Stimulated activated CD4-positive, alpha-beta T cell treated with anti-CD3 and anti-CD28 coated beads, TNF-alpha, amount 100 ng/mL, for 48 hours (primary cell): ENCODE results near the gene PRDM16.
"Not testable (repeated sequence)": the region's sequence is repeated elsewhere in the genome, so short reads cannot be mapped to it uniquely, and the experiment has no call there.

Experiments used
- DNase-seq, 3 donors: peaks; one replicate each; pipeline ENCODE4 v3.0.0-alpha.2; 2020; ENCODE audit warnings: low read depth in 3 of 3

Gene PRDM16

DNA sequence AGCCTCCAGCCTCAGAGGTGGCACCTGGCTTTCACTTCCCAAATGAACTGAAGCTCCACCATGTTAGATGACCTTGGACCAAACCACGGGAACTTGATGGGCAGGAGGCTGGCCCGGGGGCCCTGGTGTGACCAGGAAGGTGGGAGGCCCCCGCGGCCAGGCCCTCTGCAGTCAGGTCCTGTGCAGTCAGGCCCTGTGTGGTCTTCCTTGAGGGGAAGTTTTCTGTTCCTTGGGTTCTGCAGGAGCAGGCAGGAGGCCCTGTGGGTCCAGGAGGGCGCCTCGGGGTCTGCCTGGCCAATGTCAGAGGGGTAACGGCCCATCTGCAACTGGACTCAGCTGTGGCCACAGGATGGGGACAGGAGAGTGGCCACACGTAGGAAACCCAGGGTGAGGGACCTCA lies 13.0 kb downstream of the PRDM16 start:
- DNase-seq: no peak

DNA sequence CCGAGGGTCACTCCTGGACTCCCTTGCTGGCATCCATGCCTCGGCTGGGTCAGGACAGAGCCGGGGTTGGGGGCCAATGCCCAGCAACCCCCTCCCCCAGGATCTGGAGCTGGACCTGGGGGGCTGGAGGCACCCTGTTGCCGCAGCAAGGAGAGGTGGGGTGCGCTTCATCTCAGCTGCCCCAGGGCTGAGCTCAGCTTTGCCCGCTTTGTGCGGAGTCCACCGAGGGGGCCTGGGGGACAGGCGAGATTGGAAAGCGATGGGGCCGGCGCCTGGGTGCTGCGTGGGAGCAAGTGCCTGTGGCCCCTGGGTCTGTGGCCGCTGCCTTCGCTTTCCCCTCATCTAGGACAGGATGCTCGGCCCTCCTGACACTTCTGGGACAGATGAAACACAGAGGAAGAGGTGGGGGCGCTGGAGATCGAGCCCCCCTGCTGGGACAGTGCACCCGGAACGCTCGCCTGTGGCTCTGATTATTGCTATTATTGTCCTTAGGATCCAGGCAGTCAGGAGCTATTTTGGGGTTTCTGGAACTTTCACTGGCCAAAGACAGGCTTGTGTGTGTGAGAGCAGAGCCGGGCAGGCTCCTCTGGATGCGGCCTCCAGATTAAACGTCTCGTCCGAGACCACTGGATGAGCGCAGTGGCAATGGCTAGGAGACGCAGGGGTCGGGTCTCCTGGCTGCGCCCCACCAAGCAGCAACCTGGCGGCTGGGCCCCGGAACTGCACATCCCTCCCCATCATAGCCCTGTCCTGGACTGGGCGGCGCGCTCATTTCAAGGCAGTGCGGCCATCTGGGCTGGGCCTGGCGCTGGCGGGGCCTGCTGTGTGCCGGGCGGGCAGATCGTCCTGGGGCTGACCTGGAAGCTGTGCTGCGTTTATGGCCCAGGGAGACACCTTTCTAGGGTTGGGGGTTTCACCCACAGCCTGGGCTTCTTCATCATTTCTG lies 13.8 kb downstream of the PRDM16 start:
- no peak for DNase-seq

DNA sequence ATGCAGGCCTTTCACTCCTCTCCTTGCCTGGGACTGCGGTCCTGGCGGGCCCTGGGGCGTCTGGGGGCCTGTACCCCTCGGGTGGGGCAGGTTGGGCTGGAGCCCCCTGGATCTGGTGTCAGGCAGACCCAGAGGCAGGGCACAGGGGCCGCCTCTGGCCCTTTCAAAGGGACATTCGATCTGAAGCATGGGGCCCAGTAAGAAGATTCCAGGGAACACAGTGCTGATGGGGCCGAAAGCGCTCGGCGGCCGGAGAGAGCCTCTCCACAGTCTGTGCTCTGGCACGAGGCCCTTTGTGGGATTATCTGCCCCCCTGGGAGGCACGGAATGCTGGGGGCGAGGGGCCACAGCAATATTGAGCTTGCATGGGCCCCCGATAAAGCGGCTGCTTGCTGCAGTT lies 15.2 kb downstream of the PRDM16 start:
- no peak for DNase-seq

DNA sequence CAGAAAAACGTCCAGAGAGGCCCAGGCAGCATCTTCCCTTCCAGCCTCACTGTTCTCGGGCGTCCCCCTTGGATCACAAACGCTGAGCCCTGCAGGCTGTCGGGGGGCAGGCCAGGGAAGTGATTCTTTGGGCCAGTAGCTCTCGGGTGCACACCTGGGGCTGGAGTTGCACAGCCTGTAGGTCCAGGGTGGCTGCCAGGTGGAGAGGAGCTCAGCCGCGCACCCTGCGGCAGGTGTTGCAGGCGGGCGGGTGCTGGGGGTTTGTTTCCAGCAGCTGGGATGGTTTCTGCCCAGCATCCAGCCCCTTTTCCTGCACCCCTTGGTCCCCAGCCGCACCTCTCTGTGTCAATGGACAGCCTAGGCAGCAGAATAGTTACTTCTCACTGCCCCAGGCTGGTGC lies 15.7 kb downstream of the PRDM16 start:
- DNase-seq: no peak

DNA sequence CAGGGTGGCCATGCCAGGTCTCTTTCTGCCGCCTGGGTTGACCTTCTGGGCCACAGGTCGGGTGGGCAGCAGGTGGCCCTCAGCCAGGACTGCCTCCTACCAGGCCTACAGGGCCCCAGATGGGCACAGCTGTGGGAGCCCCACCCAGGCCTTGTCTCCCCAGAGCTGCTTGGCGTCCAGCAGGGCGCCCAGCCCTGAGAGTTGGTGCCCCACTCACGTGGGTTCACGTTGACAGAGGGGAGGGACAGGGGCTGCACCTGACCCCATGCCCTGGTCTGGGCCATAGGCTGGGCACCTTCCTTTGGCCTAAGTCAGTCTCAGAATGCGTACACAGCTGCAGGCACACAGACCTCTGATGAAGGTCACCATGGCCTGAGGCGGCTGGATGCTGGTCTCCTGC lies 16.7 kb downstream of the PRDM16 start:
- no peak for DNase-seq

DNA sequence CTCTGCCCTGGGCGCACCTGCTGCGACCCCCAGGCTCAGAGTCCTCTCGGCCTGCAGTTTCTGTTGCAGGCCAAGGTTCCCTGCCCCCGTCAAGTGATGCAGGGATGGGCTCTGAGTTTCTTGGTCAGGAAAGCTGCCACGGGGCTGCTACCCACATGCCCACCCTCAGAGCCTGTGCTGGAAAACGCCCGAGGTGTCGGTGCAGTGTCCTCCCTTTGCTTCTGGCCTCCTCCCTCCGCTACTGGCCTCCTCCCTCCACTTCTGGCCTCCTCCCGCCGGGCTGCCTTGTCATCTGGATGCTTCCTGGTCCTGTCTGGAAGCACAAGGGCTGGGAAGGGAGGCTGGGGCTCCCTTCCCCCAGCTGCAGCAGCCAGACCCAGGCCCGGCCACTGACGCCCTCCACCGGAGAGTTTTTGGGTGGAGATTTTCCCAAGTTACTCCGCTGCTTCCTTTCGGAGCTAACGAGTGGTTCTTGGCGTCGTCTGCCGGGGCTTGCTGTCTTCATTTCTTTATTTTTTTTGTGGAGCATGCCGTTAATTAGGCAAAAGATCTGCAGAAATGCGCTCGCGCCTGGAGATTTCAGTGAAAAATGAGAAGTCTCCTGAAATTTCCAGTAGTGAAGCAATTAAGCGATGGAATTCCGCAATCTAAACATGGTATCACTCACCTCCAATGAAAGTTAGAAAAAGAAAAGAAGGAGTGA lies 17.4 kb downstream of the PRDM16 start:
- no peak for DNase-seq

DNA sequence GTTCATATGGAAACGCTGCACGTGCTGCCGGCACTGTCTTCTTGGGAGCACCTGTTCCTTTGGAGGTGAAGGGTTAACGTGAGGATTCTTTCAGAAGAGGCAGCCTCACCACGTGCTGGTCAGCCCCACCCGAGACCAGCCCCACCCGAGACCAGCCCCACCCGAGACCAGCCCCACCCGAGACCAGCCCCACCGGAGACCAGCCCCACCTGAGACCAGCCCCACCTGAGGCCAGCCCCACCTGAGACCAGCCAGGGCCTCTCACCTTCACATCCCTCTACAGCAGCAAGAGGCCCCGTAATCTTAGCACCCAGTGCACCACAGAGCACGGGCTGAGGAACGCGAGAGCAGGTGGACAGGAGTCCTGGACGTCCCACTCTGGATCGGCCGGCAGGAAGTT lies 18.0 kb downstream of the PRDM16 start:
- no peak for DNase-seq

DNA sequence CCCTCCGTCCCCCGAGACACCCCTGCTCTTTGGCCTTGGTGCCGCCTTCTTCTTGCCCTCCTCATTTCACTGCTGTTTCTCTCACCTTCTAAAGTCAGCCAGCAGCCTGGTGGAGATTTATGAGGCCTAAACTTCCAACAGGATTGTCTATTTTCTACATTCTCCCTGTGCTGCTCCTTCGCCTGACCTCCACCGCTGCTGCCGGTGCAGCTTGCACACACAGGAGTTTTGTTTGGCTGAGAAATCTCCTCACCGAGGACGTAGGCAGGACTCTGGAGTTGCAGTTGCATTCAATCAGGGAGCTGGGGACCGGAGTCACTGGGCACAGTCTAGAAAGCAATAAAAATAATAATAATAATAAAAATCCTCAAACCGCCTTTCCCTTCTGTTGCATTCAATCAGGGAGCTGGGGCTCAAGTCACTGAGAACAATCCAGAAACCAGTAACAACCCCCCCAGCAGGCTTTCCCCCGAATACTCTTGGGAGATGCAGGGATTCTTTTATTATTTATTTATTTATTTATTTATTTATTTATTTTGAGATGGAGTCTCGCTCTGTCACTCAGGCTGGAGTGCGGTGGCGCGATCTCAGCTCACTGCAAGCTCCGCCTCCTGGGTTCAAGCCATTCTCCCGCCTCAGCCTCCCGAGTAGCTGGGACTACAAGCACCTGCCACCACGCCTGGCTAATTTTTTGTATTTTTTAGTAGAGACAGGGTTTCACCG lies 19.1 kb downstream of the PRDM16 start:
- DNase-seq: not testable (repeated sequence)

DNA sequence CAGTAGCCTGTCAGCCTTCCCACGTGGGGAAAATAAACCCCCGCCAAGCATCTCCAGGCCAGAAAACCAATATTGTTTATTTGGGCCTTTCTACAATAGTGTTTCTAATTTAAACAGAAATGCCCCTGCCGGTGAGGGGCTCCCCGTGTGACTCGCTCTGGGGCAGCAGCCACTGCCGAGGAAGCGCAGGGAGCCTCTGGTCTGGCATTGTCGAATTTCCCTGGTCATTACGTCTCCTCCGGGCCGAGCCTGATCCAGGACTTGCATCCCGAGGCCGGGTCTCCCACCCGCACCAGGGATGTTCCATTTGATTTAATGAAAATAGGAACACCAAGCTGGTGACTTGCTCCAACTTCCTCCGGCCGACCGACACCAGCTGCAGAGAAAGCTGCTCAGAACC lies 20.5 kb downstream of the PRDM16 start:
- DNase-seq: no peak

DNA sequence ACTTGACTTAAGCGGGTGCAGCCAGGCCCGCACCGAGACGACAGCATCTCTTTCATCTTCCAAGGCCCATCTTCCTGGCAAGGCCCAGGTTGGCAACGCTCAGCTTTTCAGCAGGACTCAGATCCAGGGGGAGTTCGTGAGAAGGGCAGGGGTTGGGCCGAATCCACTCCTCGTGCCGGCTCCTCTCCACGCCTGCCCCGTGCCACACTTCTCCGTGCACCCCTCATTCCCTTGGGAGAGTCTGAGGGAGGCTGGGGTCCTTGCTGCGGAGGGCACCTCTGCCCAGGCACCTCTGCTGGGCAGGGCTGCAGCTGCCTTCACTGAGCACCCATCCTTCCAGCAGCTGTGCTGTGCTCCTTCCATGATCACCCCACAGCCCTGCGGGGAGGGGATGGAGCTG lies 22.3 kb downstream of the PRDM16 start:
- no peak for DNase-seq

DNA sequence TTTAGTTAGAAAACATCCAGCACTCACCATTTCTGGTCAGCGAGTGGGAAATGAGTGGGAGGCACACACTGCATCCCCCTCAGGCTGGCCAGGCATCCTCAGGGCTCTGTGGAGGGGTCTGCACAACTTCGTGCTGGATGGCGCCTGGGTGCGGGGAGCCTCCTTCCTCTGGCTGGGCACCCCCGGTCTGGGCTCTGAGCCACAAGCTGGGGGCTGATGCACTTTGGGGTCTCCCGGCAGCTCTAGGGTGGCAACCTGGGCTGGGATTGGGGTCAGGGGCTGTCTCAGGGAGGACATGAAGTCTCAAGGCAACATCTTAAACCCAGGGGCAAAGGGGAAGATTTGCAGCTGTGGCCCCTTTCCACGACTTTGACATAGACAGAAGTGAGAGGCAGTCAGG lies 23.5 kb downstream of the PRDM16 start:
- DNase-seq: no peak

DNA sequence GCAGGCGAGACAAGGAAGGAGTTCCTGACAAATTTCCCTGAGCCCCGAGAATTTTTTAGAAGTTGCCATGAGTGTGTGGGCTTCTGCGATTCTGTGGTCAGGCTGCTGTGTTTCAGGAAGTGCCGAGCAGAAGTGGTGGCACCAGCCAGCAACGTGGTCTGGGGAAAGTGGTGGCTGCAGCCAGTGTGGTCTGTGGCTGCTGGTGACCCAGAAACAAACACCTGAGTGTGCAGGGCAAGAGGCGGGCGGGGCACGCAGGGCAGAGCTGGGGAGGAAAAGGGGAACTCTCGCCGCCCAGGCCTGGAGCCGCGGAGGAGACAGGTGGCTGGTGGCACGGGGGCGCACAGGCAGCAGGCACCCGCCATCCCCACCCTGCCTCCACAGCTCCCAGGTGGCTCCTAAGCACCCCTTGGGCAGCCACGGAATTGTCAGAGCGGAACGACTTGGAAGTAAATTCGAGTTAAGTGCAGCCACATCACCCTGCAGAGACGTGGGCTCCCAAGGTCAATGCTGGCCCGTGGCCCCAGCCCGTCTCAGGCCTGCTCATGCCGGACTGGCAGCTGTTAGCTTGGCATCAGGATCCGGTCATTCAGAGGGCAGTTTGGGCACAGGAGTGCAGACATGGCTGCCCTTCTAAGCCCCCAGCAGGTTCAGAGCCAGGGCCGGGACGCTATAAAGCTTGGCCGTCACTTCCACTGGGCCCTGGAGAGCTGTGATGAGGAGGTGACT lies 25.1 kb downstream of the PRDM16 start:
- DNase-seq: no peak

DNA sequence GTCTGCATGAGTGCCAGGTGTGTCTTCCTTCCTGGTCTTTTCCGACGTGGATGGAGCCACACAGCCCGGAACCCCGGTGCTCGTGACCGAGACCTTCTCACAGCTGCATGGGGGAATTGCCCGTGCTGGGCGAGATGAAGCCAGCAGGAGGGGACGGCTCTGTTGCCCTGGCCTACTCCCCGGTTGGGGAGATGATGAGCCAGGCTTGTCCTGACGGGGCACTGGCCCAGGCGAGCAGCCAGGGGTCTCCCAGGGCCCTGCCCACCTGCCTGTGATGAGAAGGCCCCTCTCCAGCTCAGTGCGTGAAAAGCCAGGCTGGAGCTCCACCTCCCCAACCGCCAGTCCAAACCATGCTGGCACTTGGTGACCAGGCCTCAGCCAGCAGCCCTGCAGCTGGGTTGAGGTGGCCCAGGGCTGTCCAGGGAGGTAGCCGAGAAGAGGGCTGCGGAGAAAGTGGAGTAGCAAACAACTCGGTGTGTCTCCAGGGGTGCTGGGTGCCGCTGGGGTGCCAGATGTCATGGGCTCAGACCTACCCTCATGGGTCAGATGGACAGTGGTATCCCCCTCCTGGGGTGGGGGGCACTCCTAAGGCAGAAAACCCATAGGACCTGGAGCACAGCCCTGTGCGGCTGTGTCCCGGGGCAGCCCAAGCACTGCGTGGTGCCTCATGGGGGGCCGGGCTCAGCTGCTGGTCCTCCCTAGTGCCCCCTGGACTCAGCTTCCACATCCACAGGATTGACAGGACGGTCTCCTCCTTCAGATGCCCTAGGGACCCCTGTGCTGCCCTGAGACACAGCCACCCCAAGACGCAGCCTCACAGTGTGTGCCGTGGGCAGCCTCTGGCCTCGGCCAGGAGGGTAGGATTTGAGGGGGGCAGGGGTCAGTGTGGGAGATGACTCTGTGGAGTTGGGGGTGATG lies 26.1 kb downstream of the PRDM16 start:
- no peak for DNase-seq

DNA sequence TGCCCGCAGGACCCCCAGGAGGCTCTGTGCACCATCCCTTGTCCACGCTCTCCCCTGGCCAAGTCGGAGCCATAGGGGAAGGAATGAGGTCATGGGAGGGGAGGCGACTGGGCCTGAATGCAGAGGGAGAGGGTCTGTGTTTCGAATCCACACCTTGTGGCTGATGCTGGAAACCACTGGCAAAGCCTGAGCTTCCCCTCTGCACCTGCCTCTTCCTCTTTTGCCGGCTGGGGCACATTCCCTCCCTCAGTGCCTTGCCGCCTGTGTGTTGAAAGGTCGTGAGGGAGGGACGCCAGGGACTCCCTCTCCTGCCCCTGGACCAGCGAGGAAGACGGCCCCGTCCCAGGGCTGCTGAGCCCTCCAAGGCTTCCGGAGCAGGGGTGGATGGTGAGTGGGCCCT lies 27.3 kb downstream of the PRDM16 start:
- DNase-seq: no peak

DNA sequence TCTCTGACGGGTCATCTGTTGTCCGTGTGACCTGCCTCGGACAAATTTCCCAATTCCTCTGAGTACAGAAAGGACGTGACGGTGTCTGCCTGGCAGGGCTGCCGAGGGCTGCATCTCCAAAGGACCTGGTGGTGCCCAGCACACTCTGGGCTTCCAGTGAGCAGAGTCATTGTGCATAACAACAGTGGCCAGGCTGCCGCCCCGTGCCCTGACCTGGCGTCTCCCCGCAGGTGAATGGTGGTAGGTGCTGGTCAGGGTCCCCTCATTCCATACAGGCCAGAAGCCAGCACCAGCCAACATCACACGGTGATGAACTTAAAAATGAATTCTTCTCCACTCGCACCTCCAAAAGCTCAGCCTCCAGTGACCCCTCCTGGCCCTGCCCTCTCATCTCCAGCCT lies 28.2 kb downstream of the PRDM16 start:
- DNase-seq: no peak

DNA sequence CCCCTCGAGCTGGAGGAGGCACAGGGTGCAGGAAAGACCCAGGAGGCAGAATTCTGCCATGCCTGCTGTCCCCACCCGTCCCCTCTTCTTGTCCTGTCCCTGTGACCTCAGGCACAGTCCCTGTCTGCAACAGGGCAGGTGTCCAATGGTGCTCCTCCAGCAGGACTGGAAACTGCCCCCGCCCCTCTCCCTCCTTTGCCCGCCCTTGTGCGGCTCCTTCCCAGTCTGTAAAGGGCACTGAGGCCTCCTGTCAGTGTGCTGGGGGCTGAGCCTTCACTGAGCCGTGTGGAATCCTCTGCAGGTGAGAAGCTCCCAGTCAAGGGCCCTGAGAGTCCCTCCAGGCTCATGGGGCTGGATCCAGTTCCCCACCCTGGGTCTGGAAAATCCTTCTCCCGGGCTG lies 28.9 kb downstream of the PRDM16 start:
- no peak for DNase-seq

DNA sequence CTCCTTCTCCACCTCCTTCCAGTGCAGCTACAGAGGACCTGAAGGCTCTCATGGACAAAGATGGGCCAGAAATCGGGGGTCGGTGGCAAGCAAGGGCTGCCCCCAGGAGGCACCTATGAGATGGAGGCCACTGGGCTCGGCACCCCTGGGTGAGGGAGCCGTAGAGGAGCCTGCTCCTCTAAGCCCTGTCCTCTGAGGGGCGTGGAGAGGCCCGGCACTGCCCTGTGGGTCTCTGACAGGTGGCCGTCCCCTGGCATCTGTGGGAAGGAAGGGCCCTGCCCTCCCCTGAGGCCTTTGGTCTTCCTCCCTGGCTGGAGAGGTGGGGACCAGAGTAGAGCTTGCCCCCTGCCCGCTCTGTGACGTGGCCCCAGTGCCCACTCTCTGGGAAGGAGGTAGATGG lies 30.9 kb downstream of the PRDM16 start:
- no peak for DNase-seq

DNA sequence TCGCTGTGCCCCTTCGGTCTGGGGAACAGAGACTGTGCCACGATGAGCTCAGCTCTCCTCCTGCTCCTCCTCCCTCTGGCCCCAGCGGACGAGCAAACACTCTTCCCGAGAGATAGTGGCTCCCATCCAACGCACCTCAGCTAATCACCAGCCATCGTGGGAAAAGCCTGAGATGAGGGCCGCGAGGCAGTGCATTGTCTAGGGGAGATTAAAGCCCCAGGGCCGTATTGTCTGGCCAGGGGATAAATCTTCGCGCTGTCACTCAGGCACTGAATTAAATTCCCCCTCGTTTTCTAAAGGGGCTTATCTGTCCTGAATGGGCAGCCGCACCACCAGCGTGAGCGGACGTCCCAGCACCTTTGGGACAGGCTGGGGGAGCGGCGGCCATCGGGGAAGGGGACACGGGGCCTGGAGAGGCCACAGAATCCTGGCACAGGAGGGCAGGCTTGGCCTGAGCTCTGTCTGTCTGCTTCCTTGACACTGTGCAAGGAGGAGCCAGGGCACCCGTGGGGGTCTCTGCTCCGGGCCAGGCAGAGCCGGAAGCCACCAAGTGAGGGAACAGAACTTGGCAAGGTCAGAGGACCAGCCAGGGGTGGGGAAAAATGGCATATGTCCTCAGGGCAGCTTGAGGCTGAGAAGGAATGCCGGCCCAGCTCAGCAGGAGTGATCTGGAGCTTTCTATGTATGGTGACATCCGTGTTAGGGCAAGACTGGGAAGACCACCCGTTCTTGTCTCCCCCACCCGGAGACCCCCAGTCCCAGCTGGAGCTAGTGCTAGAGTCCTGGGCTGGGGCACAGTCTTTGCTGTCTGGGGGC lies 32.3 kb downstream of the PRDM16 start:
- no peak for DNase-seq

DNA sequence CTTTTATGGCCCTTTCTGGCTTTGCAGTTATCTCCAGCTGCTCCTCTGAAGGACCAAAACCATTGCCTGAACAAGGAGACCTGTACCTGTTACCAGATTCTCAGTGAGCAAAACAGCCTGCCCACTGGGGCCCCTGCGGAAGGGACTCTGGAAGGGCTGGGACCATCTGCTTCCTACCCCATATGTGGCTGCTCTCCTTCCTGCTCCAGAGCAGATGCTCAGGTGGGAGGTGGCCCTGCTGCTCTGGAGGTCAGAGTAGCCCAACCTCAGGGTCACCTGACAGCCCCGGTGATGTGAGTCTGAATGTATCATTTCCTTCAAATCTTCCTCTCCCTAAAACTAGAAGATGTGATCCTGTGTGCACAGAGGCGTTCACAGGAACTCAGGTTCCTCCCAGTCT lies 33.6 kb downstream of the PRDM16 start:
- no peak for DNase-seq
